HG03571 (cell line): ENCODE data around the gene ARL5C.

Experiments
- ATAC-seq: cut with Tn5 transposase; IDR thresholded peaks from one replicate; pipeline ENCODE4 v1.9.1; 2021; ENCODE audit not compliant: unreplicated experiment

Gene ARL5C

GRCh38 chr17:39110435-39111136 lies 55.4 kb downstream of the ARL5C start:
- ATAC-seq = no peak

DNA sequence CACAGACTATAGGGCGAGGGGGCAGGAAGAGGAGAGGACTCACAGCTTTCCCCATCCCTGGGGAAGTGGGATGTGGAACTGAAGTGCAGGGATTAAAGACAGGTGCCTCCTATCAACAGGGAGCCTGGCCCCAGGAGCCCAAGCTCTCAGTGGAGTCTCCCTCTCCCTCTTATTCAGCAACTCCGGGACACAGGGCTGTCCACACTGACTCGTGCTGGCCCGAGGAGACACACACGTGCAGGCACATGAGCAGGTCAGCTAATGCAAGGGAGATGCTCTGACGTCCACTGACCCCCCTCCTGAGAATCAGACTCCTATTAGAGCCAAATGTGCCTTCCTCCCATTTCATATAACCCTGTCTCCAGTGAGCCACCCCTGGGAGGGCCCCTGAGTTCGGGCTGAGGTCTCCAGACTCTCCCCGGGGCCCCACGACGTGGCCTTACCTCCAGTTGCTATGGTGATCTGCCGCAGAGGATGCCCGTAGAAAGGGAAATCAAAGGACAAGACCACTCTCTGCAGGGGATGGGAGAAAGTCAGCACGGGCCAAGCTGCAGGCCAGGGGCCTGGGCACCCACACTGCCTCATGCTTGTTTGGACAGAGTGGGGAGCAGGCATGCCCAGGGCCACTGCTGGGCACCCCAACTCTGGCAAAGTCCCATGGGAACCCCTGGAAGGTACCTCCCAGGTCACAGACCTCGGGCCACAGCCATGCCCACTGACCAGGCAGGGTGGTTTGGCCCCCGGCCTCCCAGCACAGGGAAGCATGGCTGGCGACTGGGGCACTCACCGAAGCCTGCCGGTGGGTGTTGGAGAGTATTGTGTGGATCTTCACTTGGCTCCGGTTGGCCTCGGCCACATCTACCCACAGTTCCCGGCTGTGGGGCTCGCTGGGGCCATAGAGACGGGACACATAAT lies 57.2 kb downstream of the ARL5C start:
- ATAC-seq = no peak

- no peak for ATAC-seq
Observed at GRCh38 chr17:39107973-39108372, 58.0 kb downstream of the ARL5C start.

- ATAC-seq = no peak
Observed at GRCh38 chr17:39107155-39107554, 58.8 kb downstream of the ARL5C start.
